ENCODE results near the gene GPS1.

GPS1 gene

GRCh38 chr17:82056729-82057621, 5.3 kb downstream of the GPS1 start:
- DNase-seq (ENCODE audit: low read depth in 3 of 3, low spot score in 1 of 3): no peak

GRCh38 chr17:82058230-82058854, 6.6 kb downstream of the GPS1 start:
- DNase-seq (ENCODE audit: low read depth in 3 of 3, low spot score in 1 of 3): no peak

- no peak for DNase-seq (ENCODE audit: low read depth in 3 of 3, low spot score in 1 of 3)
Measured at GRCh38 chr17:82058855-82059249, 7.2 kb downstream of the GPS1 start.

DNA sequence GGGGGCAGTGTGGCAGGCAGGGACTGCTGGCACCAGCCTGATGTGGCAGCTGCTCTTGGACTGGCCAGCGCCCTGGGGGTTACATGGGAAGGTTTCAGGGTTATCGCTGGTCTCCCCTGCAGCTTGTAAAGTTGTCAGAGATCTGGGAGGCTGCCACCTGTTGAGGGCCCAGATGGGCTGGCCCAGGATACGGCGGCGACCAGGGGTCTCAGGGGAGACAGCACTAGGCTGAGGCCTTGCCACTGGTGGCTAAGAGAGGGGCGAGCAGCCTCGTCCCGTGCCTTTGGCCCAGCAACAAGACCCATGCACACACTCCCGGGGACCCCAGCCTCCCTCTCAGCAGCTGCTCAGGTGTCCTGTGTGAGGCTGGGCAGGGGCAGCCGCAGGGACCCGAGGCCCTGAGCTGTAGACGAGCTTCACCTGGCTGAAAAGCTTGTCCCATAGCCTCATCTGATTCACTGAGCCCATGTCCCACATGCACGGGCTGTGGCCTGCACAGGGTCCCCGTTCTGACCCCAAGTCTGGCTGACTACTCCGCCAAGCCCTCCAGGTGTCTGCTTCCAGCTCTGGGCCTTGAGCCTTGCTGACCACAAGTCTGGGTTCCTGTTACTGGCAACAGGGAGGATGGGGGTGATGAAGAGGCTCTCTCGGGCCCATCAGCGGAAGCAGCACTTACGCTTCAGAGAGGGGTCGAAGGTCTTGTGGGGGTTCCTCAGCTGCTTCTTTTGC, 7.7 kb downstream of the GPS1 start:
- no peak for DNase-seq (ENCODE audit: low read depth in 3 of 3, low spot score in 1 of 3)

GRCh38 chr17:82060001-82060380, 8.3 kb downstream of the GPS1 start:
- no peak for DNase-seq (ENCODE audit: low read depth in 3 of 3, low spot score in 1 of 3)

GRCh38 chr17:82060614-82061013, 8.9 kb downstream of the GPS1 start:
- DNase-seq (ENCODE audit: low read depth in 3 of 3, low spot score in 1 of 3): no peak

DNA sequence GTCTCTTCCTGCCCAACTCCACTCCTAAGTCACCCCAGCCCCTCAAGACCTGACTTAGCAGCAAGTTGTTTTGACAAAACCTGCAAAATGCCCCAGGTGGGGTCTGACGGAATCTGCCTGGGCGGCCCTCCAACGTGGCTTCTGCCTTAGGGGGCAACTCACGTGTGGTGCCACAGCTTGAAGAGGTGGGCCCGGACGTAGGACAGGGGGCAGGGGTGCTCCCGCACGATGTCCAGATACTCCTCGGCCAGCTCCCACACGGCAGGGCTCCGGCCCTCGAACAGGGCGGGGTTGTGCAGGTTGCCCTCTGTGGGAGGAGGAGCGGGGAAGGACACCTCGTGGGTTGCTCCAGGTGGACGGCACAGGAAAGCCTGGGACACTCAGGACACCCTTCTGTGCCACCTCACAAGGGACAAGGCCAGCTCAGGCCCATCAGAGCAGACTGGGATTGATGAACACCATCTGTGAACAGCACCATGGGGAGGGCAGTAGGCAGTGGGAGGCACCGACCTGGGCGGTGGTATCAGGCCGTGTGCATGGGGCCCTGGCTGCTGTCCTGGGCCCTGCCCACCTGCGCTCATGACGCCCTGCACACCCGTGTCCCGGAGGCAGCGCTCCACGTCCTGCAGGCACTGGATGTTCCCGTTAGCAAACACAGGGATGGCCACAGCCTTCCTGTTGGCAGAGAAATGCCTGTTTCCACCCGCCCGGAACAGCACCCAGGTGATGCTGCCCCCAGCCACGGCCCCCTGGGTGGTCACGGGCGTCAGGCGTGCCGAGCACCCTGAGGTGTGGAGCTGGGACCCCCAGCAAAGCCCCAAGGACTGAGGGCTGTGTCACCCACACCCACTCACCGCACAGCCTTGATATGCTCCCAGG, 9.6 kb downstream of the GPS1 start:
- DNase-seq (ENCODE audit: low read depth in 3 of 3, low spot score in 1 of 3): no peak

- no peak for DNase-seq (ENCODE audit: low read depth in 3 of 3, low spot score in 1 of 3)
Measured at GRCh38 chr17:82062076-82062983, 10.6 kb downstream of the GPS1 start.

DNA sequence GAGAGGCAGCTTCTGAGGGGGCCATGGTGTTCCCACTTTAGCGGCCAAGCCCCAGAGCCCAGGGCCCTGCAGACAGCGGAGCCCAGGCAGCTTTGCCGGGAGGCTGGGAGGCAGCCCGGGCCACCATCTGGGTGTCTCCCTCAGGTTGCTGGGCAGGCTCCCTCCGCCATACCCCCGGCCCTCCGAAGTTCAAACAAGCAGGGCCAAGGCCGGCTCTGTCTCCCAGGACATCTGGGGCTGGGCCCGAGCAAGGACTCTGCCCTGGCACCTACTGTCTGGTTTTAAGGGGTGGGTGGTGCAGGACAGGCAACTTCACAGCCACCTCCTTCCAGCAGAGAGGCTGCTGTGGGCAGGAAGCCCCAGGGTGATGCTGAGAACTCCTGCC, 11.3 kb downstream of the GPS1 start:
- DNase-seq (ENCODE audit: low read depth in 3 of 3, low spot score in 1 of 3): no peak

DNA sequence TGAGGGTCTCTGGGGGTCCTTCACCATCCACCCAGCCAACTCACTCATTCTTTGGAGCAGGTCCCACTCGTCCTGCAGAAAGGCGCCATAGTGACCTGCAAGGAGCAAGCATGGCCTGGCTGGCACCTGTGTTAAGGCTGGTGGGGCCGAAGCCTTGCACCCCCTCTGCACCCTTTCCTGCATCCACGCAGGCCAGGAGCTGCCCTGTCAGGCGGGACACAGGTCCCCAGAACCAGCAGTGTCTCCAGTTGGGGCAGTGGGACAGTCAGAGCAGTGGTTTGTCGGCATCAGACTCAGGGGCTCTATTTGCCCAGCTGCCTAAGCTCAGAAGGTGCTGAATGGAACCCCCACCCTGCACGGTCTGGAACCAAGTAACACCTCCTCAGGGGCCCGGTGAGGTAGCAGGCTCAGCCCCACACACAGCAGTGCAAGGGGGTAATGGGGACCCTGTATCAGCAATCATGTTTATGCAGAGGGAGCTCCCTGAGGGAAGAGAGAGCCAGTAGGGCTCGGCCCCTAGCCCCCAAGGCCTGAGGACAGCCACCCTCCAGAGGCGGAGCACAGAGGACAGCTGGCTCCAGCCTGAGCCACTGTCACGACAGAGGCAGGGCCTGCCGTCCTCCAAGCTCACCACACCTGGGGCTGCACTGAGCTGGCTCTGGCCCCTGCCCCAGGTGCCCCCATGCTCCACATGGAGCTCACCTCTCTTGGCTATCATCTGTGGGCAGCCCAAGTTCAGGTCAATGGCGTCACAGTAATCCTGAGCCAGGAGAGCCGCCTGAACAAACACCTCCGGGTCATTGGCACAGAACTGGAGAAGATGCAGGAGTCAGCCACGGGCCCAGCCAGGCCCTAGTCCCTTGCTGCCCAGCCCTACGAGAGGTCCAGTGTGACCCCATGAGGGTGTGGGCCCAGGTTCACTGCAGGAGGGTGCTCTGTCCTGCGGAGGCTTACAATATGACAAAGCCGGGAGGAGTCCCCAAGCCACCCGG, 12.0 kb downstream of the GPS1 start:
- no peak for DNase-seq (ENCODE audit: low read depth in 3 of 3, low spot score in 1 of 3)

DNA sequence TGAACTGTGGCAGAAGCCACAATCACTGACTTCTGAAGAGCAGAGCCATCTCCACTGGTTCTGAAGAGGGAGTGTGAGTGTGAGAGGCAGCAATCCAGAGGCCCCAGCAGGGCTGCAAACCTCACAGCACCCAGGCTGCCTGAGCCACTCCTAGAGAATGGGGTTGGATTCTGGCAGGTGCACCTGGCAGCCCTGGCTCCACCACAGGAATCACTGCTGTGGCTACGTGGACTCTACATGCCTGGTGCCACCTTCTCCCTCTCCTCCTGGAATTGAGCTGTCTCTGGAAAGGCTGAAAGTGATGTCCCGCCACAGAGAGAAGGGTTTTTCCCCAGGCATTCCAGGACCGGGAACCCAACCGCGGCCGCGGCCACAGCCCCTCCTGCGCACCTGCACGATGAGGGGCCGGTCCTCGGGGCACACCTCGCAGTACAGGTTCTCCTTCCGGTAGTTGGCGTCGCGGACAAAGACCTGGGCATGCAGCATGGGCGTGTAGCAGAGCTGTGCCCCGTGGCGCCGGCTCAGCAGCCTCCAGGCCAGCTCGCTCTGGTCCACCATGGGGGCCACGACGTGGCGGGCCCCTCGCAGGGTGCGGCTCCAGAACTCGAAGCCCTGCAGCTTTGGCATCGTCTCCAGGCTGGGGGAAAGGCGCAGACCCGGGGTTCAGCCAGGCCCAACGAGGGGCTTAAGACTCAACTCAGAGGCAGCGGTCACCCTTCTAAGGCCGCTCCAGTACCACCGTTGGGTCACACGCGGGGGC, 12.9 kb downstream of the GPS1 start:
- DNase-seq (ENCODE audit: low read depth in 3 of 3, low spot score in 1 of 3): no peak

GRCh38 chr17:82065193-82065637, 13.5 kb downstream of the GPS1 start:
- DNase-seq (ENCODE audit: low read depth in 3 of 3, low spot score in 1 of 3): no peak

DNA sequence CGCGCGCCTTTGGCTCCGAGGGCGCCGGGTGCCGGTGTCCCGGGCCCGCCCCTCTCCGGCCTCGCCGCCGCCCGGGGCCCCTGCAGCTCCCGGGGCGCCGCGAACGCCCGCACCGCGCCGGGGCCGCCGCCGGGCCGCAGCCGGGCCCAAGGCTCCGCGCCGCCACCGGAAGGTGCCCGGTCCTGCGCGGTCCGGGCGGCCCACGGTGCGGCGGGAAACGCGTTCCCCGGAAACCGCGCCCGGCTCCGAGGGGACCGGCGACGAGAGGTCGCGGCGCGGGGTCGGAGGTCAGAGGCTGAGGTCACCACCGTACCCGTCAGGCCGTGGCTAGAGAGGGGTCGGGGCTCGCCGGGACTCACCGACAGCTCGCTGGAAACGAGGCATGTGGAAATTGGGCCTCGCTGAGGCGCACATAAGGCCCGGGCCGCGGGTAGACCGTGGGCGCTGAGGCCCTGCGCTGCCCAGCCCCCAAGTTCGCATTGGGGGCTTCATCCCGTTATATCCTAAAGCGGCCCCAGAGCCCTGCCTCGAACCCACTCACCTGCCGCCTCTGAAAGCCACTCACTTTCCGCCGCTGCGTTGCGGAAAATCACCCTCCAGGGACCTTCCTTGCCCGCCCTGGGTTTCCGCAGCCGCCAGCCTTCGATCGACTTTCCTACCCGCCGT, 14.1 kb downstream of the GPS1 start, which contains the start of gene DUS1L:
Gene DUS1L, minus strand, starts transcription at position 167 of the 666 bp plus-strand sequence. CDS start 745 bp downstream, outside the sequence.
- DNase-seq (ENCODE audit: low read depth in 3 of 3, low spot score in 1 of 3): peak; percentile 21 to 74 (median 50)

DNA sequence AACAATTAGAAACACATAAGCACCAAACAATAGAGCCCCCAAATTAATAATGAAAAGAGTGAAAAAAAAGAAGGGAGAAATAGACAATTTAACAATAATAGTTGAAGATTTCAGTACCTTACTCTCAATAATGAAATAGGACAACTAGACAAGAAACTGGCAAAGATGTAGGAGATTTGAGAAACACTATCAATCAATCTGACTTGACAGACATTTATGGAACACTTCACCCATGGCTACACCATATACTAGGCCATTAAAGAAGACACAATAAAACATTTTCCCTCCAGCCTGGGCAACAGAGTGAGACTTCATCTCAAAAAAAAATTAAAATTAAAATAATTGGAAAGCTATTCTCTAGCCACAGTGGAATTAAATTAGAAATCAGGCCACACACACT, 18.9 kb downstream of the GPS1 start:
- no peak for DNase-seq (ENCODE audit: low read depth in 3 of 3, low spot score in 1 of 3)

- DNase-seq (ENCODE audit: low read depth in 3 of 3, low spot score in 1 of 3): no peak
Measured at GRCh38 chr17:82072827-82073226, 21.1 kb downstream of the GPS1 start.

GRCh38 chr17:82073446-82073845, 21.7 kb downstream of the GPS1 start:
- DNase-seq (ENCODE audit: low read depth in 3 of 3, low spot score in 1 of 3): no peak

Data from stimulated activated CD4-positive, alpha-beta T cell treated with anti-CD3 and anti-CD28 coated beads, TNF-alpha, amount 100 ng/mL, for 1 hour (primary cell).